LNCaP clone FGC (cell line): ENCODE data around the gene FRAT2.

Experiments
- DNase-seq: peaks from one replicate; pipeline ENCODE4 v3.0.0-alpha.2; 2011; ENCODE audit warnings: low read depth
- H3K4me3 ChIP-seq: 2 replicates; pipeline ENCODE4 v1.5.1; 2011; ENCODE audit warnings: mild to moderate bottlenecking, low read depth, low read length, control low read depth
- TF ChIP-seq, protein P1 (sequence below): IDR thresholded peaks from 2 replicates; pipeline ENCODE4 v1.5.1; 2012; ENCODE audit warnings: mild to moderate bottlenecking; ENCODE audit not compliant: control insufficient read depth, insufficient read depth; ENCODE audit errors: extremely low read depth

FRAT2 gene

DNA sequence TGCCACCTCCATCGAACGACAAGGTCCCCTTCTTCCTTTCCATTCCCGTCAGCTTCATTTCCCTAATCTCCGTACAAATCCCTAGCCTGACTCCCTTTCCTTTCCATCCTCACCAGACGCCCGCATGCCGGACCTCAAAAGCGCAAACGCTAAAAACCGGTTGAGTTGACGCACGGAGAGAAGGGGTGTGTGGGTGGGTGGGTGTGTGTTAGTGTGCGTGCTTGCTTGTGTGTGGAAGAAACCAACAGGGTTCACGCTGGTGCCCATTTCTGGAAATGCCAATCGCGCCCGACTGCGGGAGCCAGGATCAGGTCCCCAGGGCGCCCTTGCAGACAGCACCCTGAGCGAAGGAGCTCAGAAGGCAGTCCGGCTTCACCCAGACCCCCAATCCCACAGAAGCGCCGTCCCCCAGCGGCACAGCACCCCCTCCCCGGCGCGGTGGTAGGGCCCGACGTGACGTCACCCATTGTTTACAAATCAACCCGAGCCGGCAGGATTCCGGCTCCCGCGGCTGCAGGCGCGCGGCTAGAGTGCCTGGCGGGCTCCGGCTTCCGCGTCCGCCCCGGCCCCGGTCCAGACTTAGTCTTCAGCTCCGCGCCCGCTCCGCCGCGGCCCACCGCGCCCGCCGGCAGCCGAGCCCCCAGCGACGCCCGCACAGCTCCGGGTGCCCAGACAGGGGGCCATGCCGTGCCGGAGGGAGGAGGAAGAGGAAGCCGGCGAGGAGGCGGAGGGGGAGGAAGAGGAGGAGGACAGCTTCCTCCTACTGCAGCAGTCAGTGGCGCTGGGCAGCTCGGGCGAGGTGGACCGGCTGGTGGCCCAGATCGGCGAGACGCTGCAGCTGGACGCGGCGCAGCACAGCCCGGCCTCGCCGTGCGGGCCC is 15.5 kb downstream of the FRAT2 start, which contains the start of gene FRAT1:
FRAT1 (plus strand) TSS at position 500 of the 880 bp plus-strand sequence; CDS start at position 683, 183 bp downstream.
- TF ChIP-seq, protein P1, sequence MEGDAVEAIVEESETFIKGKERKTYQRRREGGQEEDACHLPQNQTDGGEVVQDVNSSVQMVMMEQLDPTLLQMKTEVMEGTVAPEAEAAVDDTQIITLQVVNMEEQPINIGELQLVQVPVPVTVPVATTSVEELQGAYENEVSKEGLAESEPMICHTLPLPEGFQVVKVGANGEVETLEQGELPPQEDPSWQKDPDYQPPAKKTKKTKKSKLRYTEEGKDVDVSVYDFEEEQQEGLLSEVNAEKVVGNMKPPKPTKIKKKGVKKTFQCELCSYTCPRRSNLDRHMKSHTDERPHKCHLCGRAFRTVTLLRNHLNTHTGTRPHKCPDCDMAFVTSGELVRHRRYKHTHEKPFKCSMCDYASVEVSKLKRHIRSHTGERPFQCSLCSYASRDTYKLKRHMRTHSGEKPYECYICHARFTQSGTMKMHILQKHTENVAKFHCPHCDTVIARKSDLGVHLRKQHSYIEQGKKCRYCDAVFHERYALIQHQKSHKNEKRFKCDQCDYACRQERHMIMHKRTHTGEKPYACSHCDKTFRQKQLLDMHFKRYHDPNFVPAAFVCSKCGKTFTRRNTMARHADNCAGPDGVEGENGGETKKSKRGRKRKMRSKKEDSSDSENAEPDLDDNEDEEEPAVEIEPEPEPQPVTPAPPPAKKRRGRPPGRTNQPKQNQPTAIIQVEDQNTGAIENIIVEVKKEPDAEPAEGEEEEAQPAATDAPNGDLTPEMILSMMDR, result no peak
- DNase-seq, result peak; percentile 83
- peak within 1 kb of the TSS; percentile 58 for H3K4me3 ChIP-seq

DNA sequence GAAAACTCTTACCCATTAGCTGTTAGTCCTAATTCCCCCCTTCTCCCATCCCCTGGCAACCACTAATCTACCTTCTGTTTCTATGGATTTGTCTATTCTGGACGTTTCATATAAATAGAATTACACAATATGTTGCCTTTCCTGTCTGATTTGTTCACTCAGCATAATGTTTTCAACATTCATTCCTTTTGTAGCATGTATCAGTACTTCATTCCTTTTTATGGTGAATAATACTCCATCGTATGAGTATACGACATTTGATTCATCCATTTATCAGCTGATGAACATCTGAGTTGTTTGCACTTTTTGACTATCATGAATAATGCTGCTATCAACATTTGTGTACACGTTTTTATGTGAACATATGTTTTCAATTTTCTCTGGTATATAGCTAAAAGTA is 19.9 kb downstream of the FRAT2 start:
- TF ChIP-seq, protein P1, result no peak
- no peak for DNase-seq

DNA sequence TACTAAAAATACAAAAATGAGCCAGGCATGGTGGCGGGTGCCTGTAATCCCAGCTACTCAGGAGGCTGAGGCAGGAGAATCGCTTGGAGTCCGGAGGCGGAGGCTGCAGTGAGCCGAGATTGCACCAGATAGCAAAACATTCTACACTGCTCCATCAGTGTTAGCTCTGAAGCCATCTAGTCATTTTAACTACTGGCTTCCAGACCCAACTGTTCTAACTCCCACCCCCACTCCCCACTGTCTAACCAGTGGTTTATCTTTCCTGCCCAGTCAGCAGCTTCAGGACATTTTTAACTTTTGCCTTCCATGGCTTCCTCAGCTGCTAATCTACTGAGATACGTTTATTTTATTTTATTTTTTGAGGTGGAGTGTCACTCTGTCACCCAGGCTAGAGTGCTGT is 21.6 kb downstream of the FRAT2 start:
- TF ChIP-seq, protein P1, result no peak
- DNase-seq, result no peak
- no peak overlapping the region for H3K4me3 ChIP-seq

More for the DNA sequence above, 19.9 kb downstream of the FRAT2 start:
- no peak overlapping the region for H3K4me3 ChIP-seq

DNA sequence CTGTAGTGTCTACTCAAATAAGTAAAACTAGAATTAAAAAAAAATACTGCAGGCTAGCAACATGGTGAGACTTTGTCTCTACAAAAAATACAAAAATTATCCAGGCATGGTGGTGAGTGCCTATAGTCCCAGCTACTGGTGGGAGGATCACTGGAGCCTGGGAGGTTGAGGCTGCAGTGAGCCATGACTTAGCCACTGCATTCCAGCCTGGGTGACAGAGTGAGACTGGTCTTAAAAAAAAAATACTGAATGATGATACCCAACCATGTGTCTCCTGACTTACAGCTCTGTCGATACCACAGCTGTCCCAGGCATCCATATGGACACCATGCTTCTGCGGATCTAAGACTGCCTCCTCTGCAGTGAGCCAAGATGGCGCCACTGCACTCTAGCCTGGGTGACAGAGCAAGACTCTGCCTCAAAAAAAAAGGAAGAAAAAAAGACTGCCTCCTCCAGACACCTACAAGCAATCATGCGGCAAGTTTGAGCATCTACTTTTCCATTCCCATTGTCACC is 23.4 kb downstream of the FRAT2 start:
- H3K4me3 ChIP-seq, result no peak overlapping the region
- DNase-seq, result no peak
- TF ChIP-seq, protein P1, result no peak

DNA sequence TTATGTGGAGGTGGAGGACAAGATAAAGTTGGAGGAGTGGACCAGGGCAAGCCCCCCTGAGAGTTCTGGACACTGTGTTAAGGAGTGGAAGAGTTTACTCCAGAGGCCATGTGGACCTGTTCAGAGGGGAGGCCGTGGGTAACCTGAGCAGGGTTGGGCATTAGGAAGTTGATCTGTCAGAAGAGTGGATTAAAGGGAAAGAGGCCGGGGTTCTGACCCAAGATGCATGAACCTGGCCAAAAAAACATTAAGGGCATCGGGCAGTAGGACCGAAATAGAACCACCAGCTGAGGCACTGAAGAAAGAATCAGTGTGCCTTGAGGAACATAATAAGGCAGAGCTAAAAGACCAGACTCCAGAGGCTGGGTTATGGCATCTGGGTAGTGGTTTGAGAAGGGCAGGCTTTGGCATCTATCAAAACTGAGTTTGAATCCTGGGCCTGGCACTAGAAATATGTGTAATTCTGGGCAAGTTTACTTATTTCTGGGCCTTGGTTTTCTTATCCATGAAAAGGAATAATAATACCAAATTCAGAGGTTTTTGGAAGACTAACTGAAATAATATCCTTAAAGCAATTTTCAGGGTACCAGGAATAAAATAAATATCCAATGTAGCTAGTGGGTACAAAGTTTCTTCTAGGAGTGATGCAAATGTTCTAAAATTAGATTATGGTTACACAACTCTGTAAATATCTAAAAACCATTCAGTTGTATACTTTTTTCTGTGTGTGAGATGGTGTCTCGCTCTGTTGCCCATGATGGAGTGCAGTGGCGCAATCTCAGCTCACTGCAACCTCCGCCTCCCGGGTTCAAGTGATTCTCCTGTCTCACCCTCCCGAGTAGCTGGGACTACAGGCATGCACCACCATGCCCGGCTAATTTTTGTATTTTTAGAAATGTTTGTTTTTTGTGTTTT is 26.4 kb downstream of the FRAT2 start:
- no peak for DNase-seq
- no peak overlapping the region for H3K4me3 ChIP-seq
- TF ChIP-seq, protein P1, result no peak

DNA sequence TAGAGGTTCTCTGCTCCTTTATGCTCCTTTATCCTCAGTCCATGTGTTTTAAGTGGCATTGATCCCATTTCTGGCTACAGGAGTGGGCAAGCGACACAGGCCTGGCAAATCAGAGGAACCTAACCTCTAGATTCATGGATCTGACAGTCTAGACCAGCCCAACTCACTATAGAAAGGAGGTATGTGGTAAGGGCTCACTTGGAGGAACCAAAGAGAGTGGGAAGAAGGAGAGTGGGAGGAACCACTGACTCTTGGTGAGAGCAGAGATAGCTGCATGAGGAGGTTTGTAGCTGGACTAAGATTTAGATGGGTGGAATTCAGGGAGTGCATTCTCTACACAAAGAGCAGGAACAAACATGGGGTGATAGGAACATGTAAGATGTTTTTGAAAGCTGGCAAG is 27.1 kb downstream of the FRAT2 start:
- DNase-seq, result no peak
- H3K4me3 ChIP-seq, result no peak overlapping the region
- TF ChIP-seq, protein P1, result no peak
